IMR-90 (cell line): ENCODE results near the gene SDHAF1. TPM values are rescaled to one million over a fixed set of nuclear protein-coding genes. Genes with fewer than 3 reads are reported as not detected.

Source experiments
- ATAC-seq: fragments of 200-7000 bp; cut with Tn5 transposase; 2 replicates; pipeline ENCODE4 v1.9.1; 2020; ENCODE audit warnings: low read depth, mild to moderate bottlenecking, moderate library complexity
- BruUV-seq: library from RNA; stranded (reverse); fragments of 400-500 nt; replicated peaks from 2 replicates; lab custom pipeline; 2021; lab: Mats Ljungman, UMichigan
- CTCF ChIA-PET: fragments of 300-600 bp; formaldehyde crosslinking; extraction: SDS; loops from one replicate; lab custom pipeline; 2021; ENCODE audit warnings: antibody characterized with exemption; lab: Yijun Ruan, JAX
- POLR2A ChIA-PET: fragments of 300-600 bp; sonication (Branson Sonifier 250); formaldehyde crosslinking; loops from one replicate; lab custom pipeline; 2022; ENCODE audit warnings: antibody characterized with exemption; ENCODE audit not compliant: unreplicated experiment; lab: Charles Lee
- DNase-seq: peaks from one replicate; pipeline ENCODE4 v3.0.0; 2013
- H2AFZ ChIP-seq: replicated peaks from 2 replicates; pipeline ENCODE3; 2013; ENCODE audit warnings: low read length, mild to moderate bottlenecking; ENCODE audit not compliant: poor library complexity
- H2AK5ac ChIP-seq: 2 replicates; pipeline ENCODE4 v1.6.1; 2013; ENCODE audit warnings: low read depth, low read length, inconsistent platforms
- H2AK9ac ChIP-seq: replicated peaks from 2 replicates; pipeline ENCODE3; 2013; ENCODE audit warnings: mild to moderate bottlenecking, low read depth, low read length, moderate library complexity; ENCODE audit not compliant: poor library complexity
- H2BK120ac ChIP-seq: 2 replicates; pipeline ENCODE4 v1.6.1; 2013; ENCODE audit warnings: low read depth, low read length, inconsistent platforms
- H2BK15ac ChIP-seq: 3 replicates; pipeline ENCODE4 v1.6.1; 2013; ENCODE audit warnings: low read depth, low read length, inconsistent platforms
- H2BK20ac ChIP-seq: 2 replicates; pipeline ENCODE4 v1.6.1; 2013; ENCODE audit warnings: low read depth, mild to moderate bottlenecking, inconsistent platforms, low read length, moderate library complexity
- H2BK5ac ChIP-seq: 2 replicates; pipeline ENCODE4 v1.6.1; 2013; ENCODE audit warnings: mild to moderate bottlenecking, low read depth, low read length, inconsistent platforms; ENCODE audit not compliant: poor library complexity, severe bottlenecking
- H3K14ac ChIP-seq: replicated peaks from 2 replicates; pipeline ENCODE4 v1.6.1; 2013; ENCODE audit warnings: low read depth, low read length, inconsistent platforms
- H3K18ac ChIP-seq: 2 replicates; pipeline ENCODE4 v1.6.1; 2013; ENCODE audit warnings: low read depth, low read length, control low read depth
- H3K23ac ChIP-seq: 2 replicates; pipeline ENCODE4 v1.6.1; 2013; ENCODE audit warnings: low read depth, low read length, inconsistent platforms
- H3K27ac ChIP-seq: 2 replicates; pipeline ENCODE4 v1.5.1; 2013; ENCODE audit warnings: mild to moderate bottlenecking, control low read depth, low read length; ENCODE audit not compliant: insufficient read depth
- H3K27me3 ChIP-seq: 2 replicates; pipeline ENCODE4 v1.6.1; 2013; ENCODE audit warnings: low read length; ENCODE audit not compliant: control insufficient read depth, insufficient read depth
- H3K36me3 ChIP-seq: 2 replicates; pipeline ENCODE4 v1.6.1; 2013; ENCODE audit warnings: low read length, mixed read lengths; ENCODE audit not compliant: control insufficient read depth, insufficient read depth
- H3K4ac ChIP-seq: 2 replicates; pipeline ENCODE4 v1.6.1; 2013; ENCODE audit warnings: low read depth, low read length, inconsistent platforms
- H3K4me1 ChIP-seq: 2 replicates; pipeline ENCODE4 v1.6.1; 2013; ENCODE audit warnings: low read length, mixed read lengths; ENCODE audit not compliant: control insufficient read depth, insufficient read depth
- H3K4me2 ChIP-seq: 2 replicates; pipeline ENCODE4 v1.6.1; 2013; ENCODE audit warnings: low read depth, mild to moderate bottlenecking, control low read depth, low read length, moderate library complexity
- H3K4me3 ChIP-seq: 2 replicates; pipeline ENCODE4 v1.5.1; 2013; ENCODE audit warnings: low read depth, mild to moderate bottlenecking, control low read depth, low read length, moderate library complexity; ENCODE audit not compliant: insufficient read depth
- H3K56ac ChIP-seq: 2 replicates; pipeline ENCODE4 v1.6.1; 2013; ENCODE audit warnings: low read length, inconsistent platforms; ENCODE audit not compliant: insufficient read depth; ENCODE audit errors: extremely low read depth
- H3K79me1 ChIP-seq, 2 experiments: 2 replicates each; pipeline ENCODE4 v1.6.1; 2013; ENCODE audit warnings: low read length in 2 of 2, inconsistent platforms in 1 of 2, low read depth in 1 of 2
- H3K9ac ChIP-seq: 2 replicates; pipeline ENCODE4 v1.6.1; 2013; ENCODE audit warnings: low read depth, low read length, control low read depth
- H3K9me1 ChIP-seq: 2 replicates; pipeline ENCODE4 v1.6.1; 2013; ENCODE audit warnings: low read length, inconsistent platforms; ENCODE audit not compliant: insufficient read depth
- H3K9me3 ChIP-seq: 2 replicates; pipeline ENCODE4 v1.6.1; 2013; ENCODE audit warnings: low read length; ENCODE audit not compliant: control insufficient read depth, insufficient read depth
- H4K20me1 ChIP-seq: 2 replicates; pipeline ENCODE4 v1.6.1; 2013; ENCODE audit warnings: low read length, inconsistent platforms; ENCODE audit not compliant: insufficient read depth
- H4K5ac ChIP-seq: 2 replicates; pipeline ENCODE4 v1.6.1; 2013; ENCODE audit warnings: mild to moderate bottlenecking, low read depth, low read length, control low read depth
- H4K8ac ChIP-seq, 2 experiments: 2 replicates each; pipeline ENCODE4 v1.6.1; 2013; ENCODE audit warnings: low read depth in 2 of 2, low read length in 2 of 2, control low read depth in 1 of 2, inconsistent platforms in 1 of 2
- H4K91ac ChIP-seq: 2 replicates; pipeline ENCODE4 v1.6.1; 2013; ENCODE audit warnings: low read depth, low read length, inconsistent platforms; ENCODE audit not compliant: insufficient read depth
- BHLHE40 ChIP-seq: fragments of 150-350 bp; IDR thresholded peaks from 2 replicates; pipeline ENCODE4 v1.6.1; 2016; ENCODE audit warnings: mild to moderate bottlenecking, low read depth, low read length
- CHD1 ChIP-seq: IDR thresholded peaks from 2 replicates; pipeline ENCODE4 v1.6.1; 2012; ENCODE audit warnings: low read depth, low read length, improper control_type of control experiment
- CTCF ChIP-seq: conservative IDR thresholded peaks from 2 replicates; pipeline ENCODE4 v1.5.1; 2012; ENCODE audit warnings: mild to moderate bottlenecking, low read depth, low read length, improper control_type of control experiment
- ELK1 ChIP-seq: fragments of 150-350 bp; IDR thresholded peaks from 2 replicates; pipeline ENCODE4 v1.6.1; 2016; ENCODE audit warnings: low read depth, mild to moderate bottlenecking, low read length, moderate library complexity, borderline replicate concordance
- FOS ChIP-seq: fragments of 150-350 bp; IDR thresholded peaks from 2 replicates; pipeline ENCODE4 v1.6.1; 2016; ENCODE audit warnings: low read depth, low read length
- MAFK ChIP-seq: IDR thresholded peaks from 2 replicates; pipeline ENCODE4 v1.6.1; 2012; ENCODE audit warnings: low read depth, low read length, improper control_type of control experiment
- MAZ ChIP-seq: IDR thresholded peaks from 2 replicates; pipeline ENCODE4 v1.6.1; 2012; ENCODE audit warnings: low read depth, mild to moderate bottlenecking, low read length, improper control_type of control experiment, moderate library complexity, borderline replicate concordance
- MXI1 ChIP-seq: IDR thresholded peaks from 2 replicates; pipeline ENCODE4 v1.6.1; 2012; ENCODE audit warnings: low read depth, mild to moderate bottlenecking, low read length, moderate library complexity, borderline replicate concordance
- NFE2L2 ChIP-seq: fragments of 150-350 bp; IDR thresholded peaks from 2 replicates; pipeline ENCODE4 v1.6.1; 2016; ENCODE audit warnings: low read depth, mild to moderate bottlenecking, low read length
- POLR2A ChIP-seq: IDR thresholded peaks from 2 replicates; pipeline ENCODE4 v1.6.1; 2012; ENCODE audit warnings: mild to moderate bottlenecking, low read depth, low read length
- RAD21 ChIP-seq: IDR thresholded peaks from 2 replicates; pipeline ENCODE4 v1.6.1; 2012; ENCODE audit warnings: low read length, improper control_type of control experiment
- RCOR1 ChIP-seq: IDR thresholded peaks from 2 replicates; pipeline ENCODE4 v1.6.1; 2012; ENCODE audit warnings: mild to moderate bottlenecking, low read length, improper control_type of control experiment; ENCODE audit not compliant: insufficient replicate concordance
- RFX5 ChIP-seq: IDR thresholded peaks from 2 replicates; pipeline ENCODE4 v1.8.0; 2012; ENCODE audit warnings: low read depth, mild to moderate bottlenecking, low read length, moderate library complexity
- SMC3 ChIP-seq: fragments of 150-350 bp; IDR thresholded peaks from 2 replicates; pipeline ENCODE4 v1.6.1; 2016; ENCODE audit warnings: low read depth, mild to moderate bottlenecking, antibody characterized with exemption, low read length, moderate library complexity
- WGBS, 2 experiments: methylation state at CpG; one replicate each; pipeline versions ENCODE4 v1.1.5 to v1.1.7; 2013; ENCODE audit warnings: missing lambda C conversion rate in 2 of 2; ENCODE audit not compliant: insufficient read length in 1 of 2; ENCODE audit errors: extremely low coverage in 2 of 2; 5-methylcytosine and 5-hydroxymethylcytosine counted together
- dilution Hi-C: fragments of 300-500 bp; cut with HindIII; formaldehyde crosslinking; loops from one replicate; pipeline ENCODE4 v1.14.3; 2018; ENCODE audit warnings: low sequenced_read_pairs; ENCODE audit not compliant: unreplicated experiment
- in situ Hi-C: fragments of 300-500 bp; cut with MboI; formaldehyde crosslinking; loops from 3 replicates; pipeline ENCODE4 v1.14.3; 2019; ENCODE audit warnings: low sequenced_read_pairs, inconsistent platforms, mixed read lengths
- intact Hi-C: fragments of 100-400 bp; cut with micrococcal nuclease; formaldehyde crosslinking; loops from 2 replicates; pipeline ENCODE4 v1.10.0; 2022
- polyA plus RNA-seq, 3 experiments: library from polyadenylated mRNA; depleted of rRNA; stranded (reverse); fragments of >200 nt; gene quantifications; 2 replicates each; pipeline ENCODE4 v1.2.3, GENCODE V29; 2012; ENCODE audit warnings: low replicate concordance in 1 of 3
- total RNA-seq: library from RNA; depleted of rRNA; stranded (reverse); fragments of >200 nt; gene quantifications from 2 replicates; pipeline ENCODE4 v1.2.3, GENCODE V29; 2012

SDHAF1 gene
- total and polyA plus RNA-seq, 2 of the 4 experiments (the other 2 are of a cell fraction): 4.8 to 9.9 TPM

DNA sequence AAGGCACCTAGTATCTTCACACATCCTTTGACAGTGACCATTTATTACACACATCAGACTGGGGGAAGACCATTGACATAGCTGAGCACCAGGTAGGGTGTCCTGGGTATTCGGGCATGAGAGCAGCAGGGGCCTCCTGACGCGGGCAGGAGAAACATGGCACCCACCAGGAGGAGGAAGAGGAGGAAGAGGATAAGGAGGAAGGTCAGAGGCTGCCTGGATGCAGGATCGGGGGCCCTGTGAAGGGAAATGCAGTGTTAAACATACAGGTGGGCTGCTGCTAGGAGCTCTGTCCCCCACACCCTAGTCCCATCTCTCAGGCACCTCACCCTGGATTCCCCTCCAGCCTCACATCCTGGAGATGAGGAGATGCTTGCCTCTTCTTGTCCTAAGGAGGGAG, 8.3 kb downstream of the SDHAF1 start:
- POLR2A ChIA-PET: no interaction called here
- in situ Hi-C loops: no loop called here
- Histone ChIP-seq H3K4ac (no peak overlapping the region), H2BK5ac (no peak overlapping the region), H2BK120ac (no peak overlapping the region), H3K18ac (no peak overlapping the region), H3K9ac (no peak overlapping the region), H3K27ac (no peak overlapping the region), H3K9me1 (peaks cover 11% of the 10 kb centered on the region), H2AK9ac (no peak overlapping the region), H2AFZ (no peak overlapping the region), H3K36me3 (peaks cover 9% of the 10 kb centered on the region), H3K4me2 (no peak overlapping the region), H2AK5ac (no peak overlapping the region), H3K27me3 (no peaks in the 10 kb centered on the region), H3K56ac (no peak overlapping the region), H2BK15ac (no peak overlapping the region), H2BK20ac (no peak overlapping the region), H3K9me3 (no peaks in the 10 kb centered on the region), H3K79me1 (peaks cover 7 to 37% of the 10 kb centered on the region in 2 experiments; a peak in 3 of 4 replicates), H3K23ac (no peak overlapping the region), H4K5ac (no peak overlapping the region), H4K91ac (no peak overlapping the region), H3K4me3 (no peak overlapping the region), H3K4me1 (peaks cover 2% of the 10 kb centered on the region; the same call in 1 of the 2 replicates), H4K20me1 (peaks cover 24% of the 10 kb centered on the region), H4K8ac (no peak overlapping the region), H3K14ac (no peak overlapping the region)
- dilution Hi-C loops: no loop called here
- intact Hi-C loops: no loop called here
- CTCF ChIA-PET: no interaction called here
- no peak for DNase-seq
- TF ChIP-seq RCOR1 (no peak), FOS (no peak), POLR2A (no peak), SMC3 (no peak), RAD21 (no peak), CHD1 (no peak), MAZ (no peak), RFX5 (no peak), BHLHE40 (no peak), MXI1 (no peak), CTCF (no peak), NFE2L2 (no peak), ELK1 (no peak), MAFK (no peak)
- no TSS peak for BruUV-seq
- WGBS, 2 experiments: no CpG with 5 or more reads among the region's 4 CpGs
- ATAC-seq: no peak
